B cell (primary cell): ENCODE measurements around the gene PDHB. TPM values are rescaled to one million over a fixed set of nuclear protein-coding genes. Genes with fewer than 3 reads are reported as not detected.

Source experiments
- ATAC-seq: fragments of 200-7000 bp; cut with Tn5 transposase; one replicate; pipeline ENCODE4 v1.10.0; 2021; ENCODE audit warnings: low read depth, mild to moderate bottlenecking, moderate number of reproducible peaks, moderate library complexity
- CTCF ChIA-PET: fragments of 350-600 bp; sonication (Branson Sonifier 250); formaldehyde crosslinking; loops from one replicate; lab custom pipeline; 2021; ENCODE audit warnings: antibody characterized with exemption, inconsistent platforms; lab: Charles Lee
- POLR2A ChIA-PET: fragments of 350-600 bp; sonication (Branson Sonifier 250); formaldehyde crosslinking; loops from one replicate; lab custom pipeline; 2021; ENCODE audit warnings: antibody characterized with exemption; lab: Charles Lee
- DNase-seq: peaks from one replicate; pipeline ENCODE4 v3.0.0; 2013
- H2AFZ ChIP-seq: 2 replicates; pipeline ENCODE4 v1.6.1; 2012; ENCODE audit warnings: mild to moderate bottlenecking, low read depth, low read length; ENCODE audit not compliant: insufficient read depth, poor library complexity, severe bottlenecking
- H3K27ac ChIP-seq, 2 donors: 1 replicate in 1 of 2; 2 replicates in 1 of 2; pipeline ENCODE4 v1.5.1; 2012 to 2013; ENCODE audit warnings: low read length in 2 of 2, mild to moderate bottlenecking in 2 of 2, moderate library complexity in 1 of 2
- H3K27me3 ChIP-seq, 4 experiments: fragments of 200-600 bp in 1 of 4; sonication (generic) in 1 of 4; replicated peaks in 1 of 4; 1 replicate in 2 of 4; 2 replicates in 2 of 4; pipeline versions ENCODE4 v1.6.1 to v1.7.0; 2013 to 2016; ENCODE audit warnings: low read length in 3 of 4, mild to moderate bottlenecking in 2 of 4, mixed read lengths in 1 of 4, moderate library complexity in 1 of 4; ENCODE audit not compliant: insufficient read depth in 4 of 4, control insufficient read depth in 3 of 4; ENCODE audit errors: control extremely low read depth in 1 of 4
- H3K36me3 ChIP-seq, 2 experiments: replicated peaks in 1 of 2; 1 replicate in 1 of 2; 2 replicates in 1 of 2; pipeline versions ENCODE4 v1.6.1 to v1.7.1; 2013; ENCODE audit warnings: low read length in 1 of 2; ENCODE audit not compliant: insufficient read depth in 2 of 2, control insufficient read depth in 1 of 2; ENCODE audit errors: control extremely low read depth in 1 of 2, extremely low read depth in 1 of 2
- H3K4me1 ChIP-seq, 2 donors: fragments of 200-600 bp in 1 of 2; sonication (generic) in 1 of 2; 1 replicate in 1 of 2; 2 replicates in 1 of 2; pipeline versions ENCODE4 v1.5.1 to v1.6.1; 2013 to 2017; ENCODE audit warnings: low read length in 2 of 2; ENCODE audit not compliant: control insufficient read depth in 2 of 2, insufficient read depth in 2 of 2
- H3K4me2 ChIP-seq: replicated peaks from 2 replicates; pipeline ENCODE3; 2012; ENCODE audit warnings: mild to moderate bottlenecking, low read depth, low read length; ENCODE audit not compliant: poor library complexity, severe bottlenecking
- H3K4me3 ChIP-seq, 5 experiments: fragments of 200-600 bp in 1 of 5; sonication (generic) in 1 of 5; 1 replicate in 3 of 5; 2 replicates in 2 of 5; pipeline versions ENCODE4 v1.5.1 to v1.7.0; 2011 to 2016; ENCODE audit warnings: low read length in 4 of 5, mild to moderate bottlenecking in 4 of 5, low read depth in 2 of 5, control low read depth in 1 of 5, moderate library complexity in 1 of 5; ENCODE audit not compliant: insufficient read depth in 1 of 5; ENCODE audit errors: control extremely low read depth in 1 of 5, extremely low read depth in 1 of 5
- H3K79me2 ChIP-seq: fragments of 200-600 bp; sonication (generic); one replicate; pipeline ENCODE4 v1.6.0; 2016; ENCODE audit warnings: low read length; ENCODE audit not compliant: control insufficient read depth, insufficient read depth
- H3K9ac ChIP-seq: fragments of 200-600 bp; sonication (generic); 2 replicates; pipeline ENCODE4 v1.6.1; 2017; ENCODE audit warnings: mild to moderate bottlenecking, low read length, moderate library complexity
- H3K9me3 ChIP-seq, 3 donors: one replicate each; pipeline versions ENCODE4 v1.6.1 to v1.7.1; 2013; ENCODE audit warnings: low read length in 2 of 3; ENCODE audit not compliant: control insufficient read depth in 2 of 3, insufficient read depth in 1 of 3; ENCODE audit errors: control extremely low read depth in 1 of 3
- H4K20me1 ChIP-seq: 2 replicates; pipeline ENCODE4 v1.6.0; 2012; ENCODE audit warnings: mild to moderate bottlenecking, low read length; ENCODE audit not compliant: insufficient read depth, control insufficient read depth, poor library complexity, severe bottlenecking
- H3K27ac Mint-ChIP-seq: one replicate; pipeline ENCODE4 v1.8.0; 2021; ENCODE audit warnings: mixed read lengths
- H3K27me3 Mint-ChIP-seq: one replicate; pipeline ENCODE4 v1.8.0; 2021; ENCODE audit warnings: mixed read lengths
- H3K4me1 Mint-ChIP-seq: one replicate; pipeline ENCODE4 v1.8.0; 2021; ENCODE audit warnings: mixed read lengths
- H3K4me3 Mint-ChIP-seq: one replicate; pipeline ENCODE4 v1.8.0; 2021; ENCODE audit warnings: mixed read lengths
- H3K9me3 Mint-ChIP-seq: one replicate; pipeline ENCODE4 v1.8.0; 2022; ENCODE audit warnings: mixed read lengths; ENCODE audit not compliant: insufficient read depth
- EZH2 ChIP-seq: IDR thresholded peaks from 2 replicates; pipeline ENCODE4 v1.6.1; 2012; ENCODE audit warnings: borderline replicate concordance, low read depth, mild to moderate bottlenecking, moderate library complexity, low read length; ENCODE audit not compliant: insufficient read depth, poor library complexity, severe bottlenecking
- WGBS: methylation state at CpG from one replicate; pipeline ENCODE4 v1.1.5; 2013; ENCODE audit warnings: missing lambda C conversion rate; ENCODE audit not compliant: insufficient coverage; 5-methylcytosine and 5-hydroxymethylcytosine counted together
- intact Hi-C: fragments of 100-400 bp; cut with micrococcal nuclease; formaldehyde crosslinking; loops from one replicate; pipeline ENCODE4 v1.10.0; 2022
- polyA plus RNA-seq: library from polyadenylated mRNA; depleted of rRNA; stranded (reverse); fragments of >200 nt; gene quantifications from 2 replicates; pipeline ENCODE4 v1.2.3, GENCODE V29; 2012
- total RNA-seq, 2 donors: library from RNA; stranded (reverse); fragments of 120-200 nt in 1 of 2; gene quantifications; 1 replicate in 1 of 2; 2 replicates in 1 of 2; pipeline versions ENCODE4 v1.2.3 to v1.2.4, GENCODE V29; 2013 to 2022
- TF ChIP-seq, protein P1 (sequence below): fragments of 200-600 bp; IDR thresholded peaks from one replicate; pipeline ENCODE4 v1.8.0; 2022; ENCODE audit warnings: antibody characterized with exemption, mild to moderate bottlenecking

The PDHB gene
- total and polyA plus RNA-seq, 2 donors (not counting 1 experiment from before 2014, with no cell fraction given), result 21.7 to 67.2 TPM

DNA sequence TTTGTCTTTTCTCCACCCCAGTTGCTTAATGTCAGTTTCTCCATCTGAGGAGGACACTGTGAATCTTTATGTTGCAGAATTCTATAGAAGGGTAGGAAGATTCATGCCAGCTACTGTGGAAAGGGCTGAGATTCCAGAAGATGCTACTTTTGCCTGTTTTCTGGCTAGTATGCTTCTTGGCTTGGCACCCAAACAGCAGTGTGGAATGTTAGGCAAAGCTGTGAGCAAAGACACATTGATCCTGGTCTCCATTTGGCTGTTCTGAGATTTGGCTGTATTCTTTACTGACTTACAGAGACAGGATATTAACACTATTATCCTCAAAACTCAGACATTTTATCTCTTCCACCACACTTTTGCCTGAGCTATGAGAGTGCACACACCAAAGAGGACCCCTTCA lies 39.3 kb downstream of the PDHB start:
- no peaks in the 10 kb centered on the region for H3K27me3 Mint-ChIP-seq
- Histone ChIP-seq H3K79me2 (peaks cover 16% of the 10 kb centered on the region), H3K9ac (no peak overlapping the region), H3K4me3 (no peak overlapping the region), H3K4me1 (peaks cover 0 to 1% of the 10 kb centered on the region in 2 donors), H4K20me1 (no peaks in the 10 kb centered on the region), H3K9me3 (no peaks in the 10 kb centered on the region), H3K36me3 (peaks cover 4 to 82% of the 10 kb centered on the region in 2 experiments), H3K27me3 (no peaks in the 10 kb centered on the region), H3K27ac (peak overlapping the region in 1 of 2 donors; percentile 2), H2AFZ (no peak overlapping the region), H3K4me2 (no peak overlapping the region)
- no peaks in the 10 kb centered on the region for H3K9me3 Mint-ChIP-seq
- CTCF ChIA-PET, result interaction anchor here (1.0 to 1.5 kb wide), 5 partner anchors 13 to 206 kb away, joined by 3 to 4 read pairs (median 3); no protein-coding TSS in a partner anchor
- no peak overlapping the region for H3K4me3 Mint-ChIP-seq
- H3K27ac Mint-ChIP-seq, result peak overlapping the region; percentile 75
- ATAC-seq, result no peak
- intact Hi-C loops, result no loop called here
- H3K4me1 Mint-ChIP-seq, result no peaks in the 10 kb centered on the region
- TF ChIP-seq, protein P1, sequence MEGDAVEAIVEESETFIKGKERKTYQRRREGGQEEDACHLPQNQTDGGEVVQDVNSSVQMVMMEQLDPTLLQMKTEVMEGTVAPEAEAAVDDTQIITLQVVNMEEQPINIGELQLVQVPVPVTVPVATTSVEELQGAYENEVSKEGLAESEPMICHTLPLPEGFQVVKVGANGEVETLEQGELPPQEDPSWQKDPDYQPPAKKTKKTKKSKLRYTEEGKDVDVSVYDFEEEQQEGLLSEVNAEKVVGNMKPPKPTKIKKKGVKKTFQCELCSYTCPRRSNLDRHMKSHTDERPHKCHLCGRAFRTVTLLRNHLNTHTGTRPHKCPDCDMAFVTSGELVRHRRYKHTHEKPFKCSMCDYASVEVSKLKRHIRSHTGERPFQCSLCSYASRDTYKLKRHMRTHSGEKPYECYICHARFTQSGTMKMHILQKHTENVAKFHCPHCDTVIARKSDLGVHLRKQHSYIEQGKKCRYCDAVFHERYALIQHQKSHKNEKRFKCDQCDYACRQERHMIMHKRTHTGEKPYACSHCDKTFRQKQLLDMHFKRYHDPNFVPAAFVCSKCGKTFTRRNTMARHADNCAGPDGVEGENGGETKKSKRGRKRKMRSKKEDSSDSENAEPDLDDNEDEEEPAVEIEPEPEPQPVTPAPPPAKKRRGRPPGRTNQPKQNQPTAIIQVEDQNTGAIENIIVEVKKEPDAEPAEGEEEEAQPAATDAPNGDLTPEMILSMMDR, result no peak
- POLR2A ChIA-PET, result no interaction called here
- no peak for DNase-seq

DNA sequence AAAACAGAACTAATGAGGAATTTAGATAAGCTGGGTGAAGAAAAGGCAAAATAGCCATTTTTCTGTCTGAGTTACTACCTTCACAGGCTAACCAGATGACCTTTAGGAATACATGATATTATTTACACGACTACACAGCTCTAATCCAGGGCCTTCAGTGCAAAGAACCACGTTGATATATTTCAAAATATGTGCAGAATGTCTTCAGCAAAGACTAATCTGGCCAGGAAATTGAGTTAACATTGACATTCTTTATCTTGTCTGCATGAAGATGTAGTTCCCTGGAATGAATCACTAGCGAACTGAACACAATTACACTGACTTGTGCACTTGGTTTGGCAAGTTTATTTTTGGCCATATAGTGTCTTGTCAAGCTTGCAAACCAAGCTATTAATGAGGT lies 41.5 kb downstream of the PDHB start:
- Mint-ChIP-seq H3K9me3 (no peaks in the 10 kb centered on the region), H3K4me1 (peaks cover 21% of the 10 kb centered on the region), H3K27ac (no peak overlapping the region), H3K4me3 (no peak overlapping the region), H3K27me3 (no peaks in the 10 kb centered on the region)
- Histone ChIP-seq H2AFZ (no peak overlapping the region), H4K20me1 (no peaks in the 10 kb centered on the region), H3K27ac (no peak overlapping the region), H3K4me2 (no peak overlapping the region), H3K4me3 (no peak overlapping the region), H3K9ac (no peak overlapping the region), H3K27me3 (no peaks in the 10 kb centered on the region), H3K36me3 (peaks cover 4 to 69% of the 10 kb centered on the region in 2 experiments), H3K9me3 (no peaks in the 10 kb centered on the region), H3K79me2 (peaks cover 27% of the 10 kb centered on the region), H3K4me1 (peaks cover 9 to 19% of the 10 kb centered on the region in 2 donors)
- WGBS, result 78% methylated on average over 1 of the region's 3 CpGs
- DNase-seq, result no peak
- no peak for ATAC-seq
- ChIA-PET POLR2A (interaction anchor here (1.3 kb wide), 1 partner anchor 58 kb away, joined by 4 read pairs; no protein-coding TSS in a partner anchor), CTCF (interaction anchor here (0.5 to 1.3 kb wide), 3 partner anchors 18 to 175 kb away, joined by 3 to 7 read pairs (median 5); partner anchors contain the start of genes HTD2 and RPP14)
- no peak for TF ChIP-seq EZH2
- TF ChIP-seq, protein P1, result no peak
- intact Hi-C loops, result no loop called here
